ENCODE measurements around the gene DEK.
"Not testable (repeated sequence)": the region's sequence is repeated elsewhere in the genome, so short reads cannot be mapped to it uniquely, and the experiment has no call there.

The DEK gene

GRCh38 chr6:18187701-18188100 is 76.6 kb downstream of the DEK start:
- DNase-seq, result no peak

- DNase-seq, result no peak
Measured at GRCh38 chr6:18186540-18187250, 77.6 kb downstream of the DEK start.

- no peak for DNase-seq
Measured at GRCh38 chr6:18186033-18186432, 78.3 kb downstream of the DEK start.

GRCh38 chr6:18185624-18186023 is 78.7 kb downstream of the DEK start:
- no peak for DNase-seq

GRCh38 chr6:18183766-18184165 is 80.6 kb downstream of the DEK start:
- no peak for DNase-seq

- no peak for DNase-seq
Measured at GRCh38 chr6:18182568-18182967, 81.8 kb downstream of the DEK start.

GRCh38 chr6:18179770-18180356 is 84.5 kb downstream of the DEK start:
- no peak for DNase-seq

- DNase-seq, result no peak
Measured at GRCh38 chr6:18178960-18179615, 85.2 kb downstream of the DEK start.

GRCh38 chr6:18177286-18177965 is 86.9 kb downstream of the DEK start:
- DNase-seq, result no peak

GRCh38 chr6:18176198-18176597 is 88.1 kb downstream of the DEK start:
- not testable (repeated sequence) for DNase-seq
